PC-3 (cell line): ENCODE data around the gene TAS1R3. TPM values are rescaled to one million over a fixed set of nuclear protein-coding genes. Genes with fewer than 3 reads are reported as not detected.

Source experiments
- ATAC-seq: fragments of 200-7000 bp; cut with Tn5 transposase; 2 replicates; pipeline ENCODE4 v1.9.1; 2020; ENCODE audit warnings: mild to moderate bottlenecking, moderate library complexity
- BruUV-seq: library from RNA; stranded (reverse); fragments of 400-500 nt; replicated peaks from 2 replicates; lab custom pipeline; 2021; lab: Mats Ljungman, UMichigan
- CTCF ChIA-PET: fragments of 300-600 bp; sonication (Branson Sonifier 250); formaldehyde crosslinking; loops from one replicate; lab custom pipeline; 2022; ENCODE audit warnings: antibody characterized with exemption; lab: Charles Lee
- POLR2A ChIA-PET: fragments of 300-600 bp; sonication (Branson Sonifier 250); formaldehyde crosslinking; loops from one replicate; lab custom pipeline; 2022; ENCODE audit warnings: antibody characterized with exemption; ENCODE audit not compliant: unreplicated experiment; lab: Charles Lee
- DNase-seq: peaks from one replicate; pipeline ENCODE4 v3.0.0-alpha.2; 2015
- H2AFZ ChIP-seq: fragments of 300-600 bp; sonication (generic); 2 replicates; pipeline ENCODE4 v1.6.0; 2016; ENCODE audit warnings: antibody characterized with exemption, low read length
- H3F3A ChIP-seq: fragments of 300-600 bp; sonication (generic); one replicate; pipeline ENCODE4 v1.6.0; 2017; ENCODE audit warnings: antibody characterized with exemption, low read length, control low read depth, mild to moderate bottlenecking; ENCODE audit not compliant: unreplicated experiment
- H3K27ac ChIP-seq: fragments of 300-600 bp; sonication (generic); 2 replicates; pipeline ENCODE4 v1.5.1; 2016; ENCODE audit warnings: mild to moderate bottlenecking, low read length
- H3K27me3 ChIP-seq: fragments of 300-600 bp; sonication (generic); 2 replicates; pipeline ENCODE4 v1.6.1; 2016; ENCODE audit warnings: low read length, mixed read lengths
- H3K36me3 ChIP-seq: fragments of 300-600 bp; sonication (generic); 2 replicates; pipeline ENCODE4 v1.6.1; 2016; ENCODE audit warnings: low read depth, mixed run types, low read length, mixed read lengths
- H3K4me1 ChIP-seq: fragments of 300-600 bp; sonication (generic); 2 replicates; pipeline ENCODE4 v1.5.1; 2016; ENCODE audit warnings: low read length; ENCODE audit not compliant: insufficient read depth
- H3K4me2 ChIP-seq: fragments of 300-600 bp; sonication (generic); 2 replicates; pipeline ENCODE4 v1.6.0; 2016; ENCODE audit warnings: low read length
- H3K4me3 ChIP-seq: fragments of 300-600 bp; sonication (generic); 2 replicates; pipeline ENCODE4 v1.5.1; 2016; ENCODE audit warnings: mild to moderate bottlenecking, low read length, mixed read lengths
- H3K79me2 ChIP-seq: fragments of 300-600 bp; sonication (generic); 2 replicates; pipeline ENCODE4 v1.6.1; 2017; ENCODE audit warnings: low read length, mixed read lengths
- H3K9ac ChIP-seq: fragments of 300-600 bp; sonication (generic); 2 replicates; pipeline ENCODE4 v1.6.0; 2016; ENCODE audit warnings: mild to moderate bottlenecking, low read length
- H3K9me2 ChIP-seq: fragments of 300-600 bp; sonication (generic); replicated peaks from 2 replicates; pipeline ENCODE4 v1.6.1; 2016; ENCODE audit warnings: mixed run types, low read length, mixed read lengths
- H3K9me3 ChIP-seq: fragments of 300-600 bp; sonication (generic); 2 replicates; pipeline ENCODE4 v1.6.1; 2016; ENCODE audit warnings: low read length, mixed read lengths
- H4K20me1 ChIP-seq: fragments of 300-600 bp; sonication (generic); 2 replicates; pipeline ENCODE4 v1.6.1; 2016; ENCODE audit warnings: low read length, mixed read lengths
- CTCF ChIP-seq: fragments of 300-600 bp; sonication (generic); conservative IDR thresholded peaks from 2 replicates; pipeline ENCODE4 v1.5.1; 2017; ENCODE audit warnings: antibody characterized with exemption, low read depth, mild to moderate bottlenecking, low read length
- EZH2 ChIP-seq: fragments of 300-600 bp; sonication (generic); IDR thresholded peaks from one replicate; pipeline ENCODE4 v1.6.1; 2017; ENCODE audit warnings: antibody characterized with exemption, mild to moderate bottlenecking, low read length; ENCODE audit not compliant: unreplicated experiment
- EZH2phosphoT487 ChIP-seq: fragments of 300-600 bp; sonication (generic); IDR thresholded peaks from 2 replicates; pipeline ENCODE4 v1.6.1; 2018; ENCODE audit warnings: mild to moderate bottlenecking, antibody characterized with exemption, low read length, borderline replicate concordance
- intact Hi-C: fragments of 100-400 bp; cut with micrococcal nuclease; formaldehyde crosslinking; loops from 2 replicates; pipeline ENCODE4 v1.9.0; 2023
- total RNA-seq: library from RNA; depleted of rRNA; stranded (reverse); fragments of >200 nt; gene quantifications from 2 replicates; pipeline ENCODE4 v1.2.3, GENCODE V29; 2014

The TAS1R3 gene
- total RNA-seq, 1 experiment from 2014 or later, result 1.9 TPM

- Histone ChIP-seq H3K27ac (no peak overlapping the region), H3K9me3 (no peaks in the 10 kb centered on the region), H4K20me1 (no peaks in the 10 kb centered on the region), H3K79me2 (no peaks in the 10 kb centered on the region), H3K4me1 (peaks cover 24% of the 10 kb centered on the region), H3F3A (no peaks in the 10 kb centered on the region), H3K9me2 (no peaks in the 10 kb centered on the region), H2AFZ (no peak overlapping the region), H3K36me3 (no peaks in the 10 kb centered on the region), H3K9ac (no peak overlapping the region), H3K27me3 (no peaks in the 10 kb centered on the region), H3K4me3 (no peak overlapping the region), H3K4me2 (no peak overlapping the region)
- no TSS peak for BruUV-seq
- intact Hi-C loops, result no loop called here
- DNase-seq (no peak), ATAC-seq (no peak)
- CTCF ChIA-PET, result no interaction called here
- TF ChIP-seq EZH2phosphoT487 (no peak), CTCF (no peak), EZH2 (no peak)
- POLR2A ChIA-PET, result no interaction called here
Observed at GRCh38 chr1:1284221-1285101, 46.6 kb upstream of the TAS1R3 start.

- Histone ChIP-seq H3K27ac (no peak overlapping the region), H3K9me2 (no peaks in the 10 kb centered on the region), H3K36me3 (no peaks in the 10 kb centered on the region), H2AFZ (no peak overlapping the region), H3K4me3 (no peak overlapping the region), H3K4me1 (peaks cover 24% of the 10 kb centered on the region), H3K79me2 (no peaks in the 10 kb centered on the region), H4K20me1 (no peaks in the 10 kb centered on the region), H3K9ac (no peak overlapping the region), H3K27me3 (no peaks in the 10 kb centered on the region), H3K9me3 (no peaks in the 10 kb centered on the region), H3K4me2 (no peak overlapping the region), H3F3A (no peaks in the 10 kb centered on the region)
- no peak for DNase-seq
- no peak for ATAC-seq
- CTCF ChIA-PET, result interaction anchor here (0.6 kb wide), 1 partner anchor 21 kb away, joined by 3 read pairs; no protein-coding TSS in a partner anchor
- intact Hi-C loops, result no loop called here
- TF ChIP-seq EZH2phosphoT487 (no peak), EZH2 (no peak), CTCF (no peak)
- no TSS peak for BruUV-seq
- POLR2A ChIA-PET, result no interaction called here
Observed at GRCh38 chr1:1285102-1285571, 45.9 kb upstream of the TAS1R3 start.
